ENCODE data around the gene NPPB.

Gene NPPB

GRCh38 chr1:11837767-11838348 lies 20.9 kb downstream of the NPPB start:
- Histone ChIP-seq H3K27me3 (replicated peaks; ENCODE audit: control insufficient read depth, insufficient read depth, low read length) (no peaks in the 10 kb centered on the region), H3K4me1 (ENCODE audit: control insufficient read depth, insufficient read depth, low read length) (no peaks in the 10 kb centered on the region), H3K9me3 (ENCODE audit: control insufficient read depth, low read length) (no peaks in the 10 kb centered on the region), H3K4me3 (ENCODE audit: low read length) (no peak overlapping the region), H3K36me3 (ENCODE audit: control insufficient read depth, insufficient read depth, low read length, severe bottlenecking) (peaks cover 100% of the 10 kb centered on the region), H3K9ac (ENCODE audit: low read length) (no peak overlapping the region)
- DNase-seq (ENCODE audit: low read depth), result no peak

GRCh38 chr1:11836955-11837766 lies 21.6 kb downstream of the NPPB start:
- H3K36me3 ChIP-seq (ENCODE audit: control insufficient read depth, insufficient read depth, low read length, severe bottlenecking), result peaks cover 100% of the 10 kb centered on the region
- H3K9me3 ChIP-seq (ENCODE audit: control insufficient read depth, low read length), result no peaks in the 10 kb centered on the region

GRCh38 chr1:11835441-11836225 lies 23.1 kb downstream of the NPPB start:
- Histone ChIP-seq H3K36me3 (ENCODE audit: control insufficient read depth, insufficient read depth, low read length, severe bottlenecking) (peaks cover 98% of the 10 kb centered on the region), H3K9me3 (ENCODE audit: control insufficient read depth, low read length) (no peaks in the 10 kb centered on the region), H3K27me3 (replicated peaks; ENCODE audit: control insufficient read depth, insufficient read depth, low read length) (no peaks in the 10 kb centered on the region), H3K4me1 (ENCODE audit: control insufficient read depth, insufficient read depth, low read length) (no peaks in the 10 kb centered on the region), H3K4me3 (ENCODE audit: low read length) (no peak overlapping the region), H3K9ac (ENCODE audit: low read length) (no peak overlapping the region)
- DNase-seq (ENCODE audit: low read depth), result no peak

More at GRCh38 chr1:11836955-11837766, 21.6 kb downstream of the NPPB start:
- no peaks in the 10 kb centered on the region for H3K4me1 ChIP-seq (ENCODE audit: control insufficient read depth, insufficient read depth, low read length)
- DNase-seq (ENCODE audit: low read depth), result no peak
- no peaks in the 10 kb centered on the region for H3K27me3 ChIP-seq (replicated peaks; ENCODE audit: control insufficient read depth, insufficient read depth, low read length)
- no peak overlapping the region for H3K4me3 ChIP-seq (ENCODE audit: low read length)
- H3K9ac ChIP-seq (ENCODE audit: low read length), result no peak overlapping the region

GRCh38 chr1:11833900-11834299 lies 24.8 kb downstream of the NPPB start:
- Histone ChIP-seq H3K36me3 (ENCODE audit: control insufficient read depth, insufficient read depth, low read length, severe bottlenecking) (peaks cover 97% of the 10 kb centered on the region), H3K9me3 (ENCODE audit: control insufficient read depth, low read length) (no peaks in the 10 kb centered on the region), H3K4me3 (ENCODE audit: low read length) (no peak overlapping the region), H3K4me1 (ENCODE audit: control insufficient read depth, insufficient read depth, low read length) (no peaks in the 10 kb centered on the region), H3K9ac (ENCODE audit: low read length) (no peak overlapping the region), H3K27me3 (replicated peaks; ENCODE audit: control insufficient read depth, insufficient read depth, low read length) (no peaks in the 10 kb centered on the region)
- DNase-seq (ENCODE audit: low read depth), result no peak

GRCh38 chr1:11833497-11833896 lies 25.2 kb downstream of the NPPB start:
- Histone ChIP-seq H3K4me1 (ENCODE audit: control insufficient read depth, insufficient read depth, low read length) (no peaks in the 10 kb centered on the region), H3K27me3 (replicated peaks; ENCODE audit: control insufficient read depth, insufficient read depth, low read length) (no peaks in the 10 kb centered on the region), H3K4me3 (ENCODE audit: low read length) (no peak overlapping the region), H3K36me3 (ENCODE audit: control insufficient read depth, insufficient read depth, low read length, severe bottlenecking) (peaks cover 97% of the 10 kb centered on the region), H3K9ac (ENCODE audit: low read length) (no peak overlapping the region), H3K9me3 (ENCODE audit: control insufficient read depth, low read length) (no peaks in the 10 kb centered on the region)
- DNase-seq (ENCODE audit: low read depth), result no peak

GRCh38 chr1:11831945-11832725 lies 26.6 kb downstream of the NPPB start:
- no peak overlapping the region for H3K4me3 ChIP-seq (ENCODE audit: low read length)
- no peaks in the 10 kb centered on the region for H3K9me3 ChIP-seq (ENCODE audit: control insufficient read depth, low read length)
- H3K27me3 ChIP-seq (replicated peaks; ENCODE audit: control insufficient read depth, insufficient read depth, low read length), result no peaks in the 10 kb centered on the region
- no peak overlapping the region for H3K9ac ChIP-seq (ENCODE audit: low read length)
- peaks cover 97% of the 10 kb centered on the region for H3K36me3 ChIP-seq (ENCODE audit: control insufficient read depth, insufficient read depth, low read length, severe bottlenecking)
- no peaks in the 10 kb centered on the region for H3K4me1 ChIP-seq (ENCODE audit: control insufficient read depth, insufficient read depth, low read length)
- no peak for DNase-seq (ENCODE audit: low read depth)

GRCh38 chr1:11828511-11828910 lies 30.2 kb downstream of the NPPB start:
- Histone ChIP-seq H3K36me3 (ENCODE audit: control insufficient read depth, insufficient read depth, low read length, severe bottlenecking) (peaks cover 95% of the 10 kb centered on the region), H3K4me3 (ENCODE audit: low read length) (no peak overlapping the region), H3K27me3 (replicated peaks; ENCODE audit: control insufficient read depth, insufficient read depth, low read length) (no peaks in the 10 kb centered on the region), H3K9me3 (ENCODE audit: control insufficient read depth, low read length) (no peaks in the 10 kb centered on the region), H3K9ac (ENCODE audit: low read length) (no peak overlapping the region), H3K4me1 (ENCODE audit: control insufficient read depth, insufficient read depth, low read length) (no peaks in the 10 kb centered on the region)
- no peak for DNase-seq (ENCODE audit: low read depth)

GRCh38 chr1:11826946-11827345 lies 31.8 kb downstream of the NPPB start:
- no peak overlapping the region for H3K9ac ChIP-seq (ENCODE audit: low read length)
- H3K27me3 ChIP-seq (replicated peaks; ENCODE audit: control insufficient read depth, insufficient read depth, low read length), result no peaks in the 10 kb centered on the region
- peaks cover 7% of the 10 kb centered on the region for H3K4me1 ChIP-seq (ENCODE audit: control insufficient read depth, insufficient read depth, low read length)
- no peaks in the 10 kb centered on the region for H3K9me3 ChIP-seq (ENCODE audit: control insufficient read depth, low read length)
- H3K36me3 ChIP-seq (ENCODE audit: control insufficient read depth, insufficient read depth, low read length, severe bottlenecking), result peaks cover 92% of the 10 kb centered on the region
- no peak for DNase-seq (ENCODE audit: low read depth)
- no peak overlapping the region for H3K4me3 ChIP-seq (ENCODE audit: low read length)

GRCh38 chr1:11825131-11825530 lies 33.6 kb downstream of the NPPB start:
- Histone ChIP-seq H3K9me3 (ENCODE audit: control insufficient read depth, low read length) (no peaks in the 10 kb centered on the region), H3K36me3 (ENCODE audit: control insufficient read depth, insufficient read depth, low read length, severe bottlenecking) (peaks cover 90% of the 10 kb centered on the region), H3K4me3 (ENCODE audit: low read length) (no peak overlapping the region), H3K4me1 (ENCODE audit: control insufficient read depth, insufficient read depth, low read length) (peaks cover 13% of the 10 kb centered on the region), H3K27me3 (replicated peaks; ENCODE audit: control insufficient read depth, insufficient read depth, low read length) (no peaks in the 10 kb centered on the region), H3K9ac (ENCODE audit: low read length) (no peak overlapping the region)
- no peak for DNase-seq (ENCODE audit: low read depth)

GRCh38 chr1:11823366-11824137 lies 35.2 kb downstream of the NPPB start:
- H3K4me3 ChIP-seq (ENCODE audit: low read length), result no peak overlapping the region
- H3K4me1 ChIP-seq (ENCODE audit: control insufficient read depth, insufficient read depth, low read length), result peaks cover 13% of the 10 kb centered on the region
- no peaks in the 10 kb centered on the region for H3K27me3 ChIP-seq (replicated peaks; ENCODE audit: control insufficient read depth, insufficient read depth, low read length)
- no peak overlapping the region for H3K9ac ChIP-seq (ENCODE audit: low read length)
- peaks cover 90% of the 10 kb centered on the region for H3K36me3 ChIP-seq (ENCODE audit: control insufficient read depth, insufficient read depth, low read length, severe bottlenecking)
- no peaks in the 10 kb centered on the region for H3K9me3 ChIP-seq (ENCODE audit: control insufficient read depth, low read length)
- DNase-seq (ENCODE audit: low read depth), result no peak

All from adipocyte (in vitro differentiated cells).